LNCAP (cell line): ENCODE results near the gene HTATSF1.

Source experiments
- CTCF ChIP-seq: fragments of 450-650 bp; IDR thresholded peaks from 2 replicates; pipeline ENCODE4 v1.5.1; 2017; ENCODE audit warnings: mild to moderate bottlenecking

The HTATSF1 gene

GRCh38 chrX:136534131-136534530 is 36.7 kb downstream of the HTATSF1 start:
- TF ChIP-seq CTCF, result no peak

GRCh38 chrX:136538811-136539210 is 41.4 kb downstream of the HTATSF1 start:
- no peak for TF ChIP-seq CTCF

- TF ChIP-seq CTCF, result no peak
These were observed 42.8 kb downstream of the HTATSF1 start for GRCh38 chrX:136540226-136540625.

- TF ChIP-seq CTCF, result no peak
These were observed 43.9 kb downstream of the HTATSF1 start for GRCh38 chrX:136541294-136541693.

GRCh38 chrX:136542281-136542680 is 44.9 kb downstream of the HTATSF1 start:
- no peak for TF ChIP-seq CTCF

GRCh38 chrX:136546371-136546781 is 49.0 kb downstream of the HTATSF1 start:
- TF ChIP-seq CTCF, result no peak

- no peak for TF ChIP-seq CTCF
These were observed 51.8 kb downstream of the HTATSF1 start for GRCh38 chrX:136549226-136549625.

GRCh38 chrX:136551410-136551809 is 54.0 kb downstream of the HTATSF1 start:
- TF ChIP-seq CTCF, result no peak
